DND-41 (cell line): ENCODE data around the gene CHD9.

ENCODE experiments used
- ATAC-seq: fragments of 200-7000 bp; cut with Tn5 transposase; 3 replicates; pipeline ENCODE4 v1.9.1; 2021; ENCODE audit warnings: low read depth; ENCODE audit not compliant: insufficient read depth
- DNase-seq: peaks from one replicate; pipeline ENCODE4 v3.0.0-alpha.2; 2020
- H2AFZ ChIP-seq: 2 replicates; pipeline ENCODE4 v1.6.0; 2012; ENCODE audit warnings: low read depth, low read length
- H3K27ac ChIP-seq: 2 replicates; pipeline ENCODE4 v1.5.1; 2012; ENCODE audit warnings: low read length, inconsistent platforms
- H3K27me3 ChIP-seq: fragments of 200-600 bp; sonication (generic); 2 replicates; pipeline ENCODE4 v1.6.0; 2012; ENCODE audit warnings: low read length, mild to moderate bottlenecking, inconsistent platforms; ENCODE audit not compliant: insufficient read depth, poor library complexity
- H3K36me3 ChIP-seq: 2 replicates; pipeline ENCODE4 v1.5.1; 2012; ENCODE audit warnings: low read length, inconsistent platforms; ENCODE audit not compliant: insufficient read depth
- H3K4me1 ChIP-seq: 2 replicates; pipeline ENCODE4 v1.5.1; 2012; ENCODE audit warnings: mild to moderate bottlenecking, low read length; ENCODE audit not compliant: insufficient read depth
- H3K4me2 ChIP-seq: 2 replicates; pipeline ENCODE4 v1.6.0; 2012; ENCODE audit warnings: mild to moderate bottlenecking, moderate library complexity, low read length, inconsistent platforms; ENCODE audit not compliant: insufficient read depth
- H3K4me3 ChIP-seq, 2 experiments: fragments of 200-600 bp in 1 of 2; shearing (Covaris generic) in 1 of 2; 2 replicates each; pipeline ENCODE4 v1.5.1; 2012 to 2016; ENCODE audit warnings: inconsistent platforms in 2 of 2, low read length in 2 of 2, mild to moderate bottlenecking in 2 of 2, low read depth in 1 of 2, moderate library complexity in 1 of 2
- H3K79me2 ChIP-seq: 2 replicates; pipeline ENCODE4 v1.6.0; 2012; ENCODE audit warnings: low read length, inconsistent platforms; ENCODE audit not compliant: insufficient read depth
- H3K9ac ChIP-seq: 2 replicates; pipeline ENCODE4 v1.6.0; 2012; ENCODE audit warnings: low read depth, mild to moderate bottlenecking, inconsistent platforms, low read length, moderate library complexity
- H3K9me3 ChIP-seq: 2 replicates; pipeline ENCODE4 v1.5.1; 2012; ENCODE audit warnings: low read length, moderate library complexity, mild to moderate bottlenecking, inconsistent platforms; ENCODE audit not compliant: insufficient read depth, severe bottlenecking
- H4K20me1 ChIP-seq: 2 replicates; pipeline ENCODE4 v1.6.0; 2012; ENCODE audit warnings: low read length; ENCODE audit not compliant: insufficient read depth
- CTCF ChIP-seq: IDR thresholded peaks from 2 replicates; pipeline ENCODE4 v1.5.1; 2012; ENCODE audit warnings: borderline replicate concordance, low read length, moderate library complexity, mild to moderate bottlenecking; ENCODE audit not compliant: poor library complexity, severe bottlenecking; ENCODE audit errors: extremely low read depth
- EZH2 ChIP-seq: IDR thresholded peaks from 3 replicates; pipeline ENCODE4 v1.6.1; 2012; ENCODE audit warnings: borderline replicate concordance, low read depth, mild to moderate bottlenecking, moderate library complexity, low read length, inconsistent platforms; ENCODE audit not compliant: severe bottlenecking

The CHD9 gene

GRCh38 chr16:53054670-53055485, at the start of gene CHD9:
Gene CHD9 (plus strand): TSS chr16:53054991. CDS start chr16:53156090, 101,099 bp downstream.
- Histone ChIP-seq H3K9me3 (no peaks in the 10 kb centered on the region), H3K4me3 (peak within 1 kb of the TSS; percentile 75 to 85), H3K79me2 (peaks cover 50% of the 10 kb centered on the region), H3K9ac (peak within 1 kb of the TSS; percentile 78), H3K36me3 (no peaks in the 10 kb centered on the region), H3K27ac (peak within 1 kb of the TSS; percentile 88), H3K27me3 (no peaks in the 10 kb centered on the region), H4K20me1 (no peaks in the 10 kb centered on the region), H3K4me1 (peaks cover 54% of the 10 kb centered on the region), H2AFZ (peak within 1 kb of the TSS; percentile 85), H3K4me2 (peak within 1 kb of the TSS; percentile 92)
- DNase-seq (peak; percentile 84), ATAC-seq (peak; percentile 89)
- TF ChIP-seq CTCF (peak; percentile 98), EZH2 (no peak)

- no peak overlapping the region for H3K27ac ChIP-seq
- no peaks in the 10 kb centered on the region for H4K20me1 ChIP-seq
- ATAC-seq (no peak), DNase-seq (no peak)
- no peak for TF ChIP-seq CTCF
- TF ChIP-seq EZH2: no peak
- H2AFZ ChIP-seq: no peak overlapping the region
- H3K4me3 ChIP-seq: no peak overlapping the region
- H3K79me2 ChIP-seq: no peaks in the 10 kb centered on the region
- no peak overlapping the region for H3K9ac ChIP-seq
- peaks cover 10% of the 10 kb centered on the region for H3K27me3 ChIP-seq
- H3K4me1 ChIP-seq: no peaks in the 10 kb centered on the region
- no peak overlapping the region for H3K4me2 ChIP-seq
- no peaks in the 10 kb centered on the region for H3K9me3 ChIP-seq
- no peaks in the 10 kb centered on the region for H3K36me3 ChIP-seq
Observed at GRCh38 chr16:53007095-53007494, 47.7 kb upstream of the CHD9 start.

- no peaks in the 10 kb centered on the region for H4K20me1 ChIP-seq
- TF ChIP-seq CTCF (no peak), EZH2 (no peak)
- DNase-seq (no peak), ATAC-seq (no peak)
- H3K79me2 ChIP-seq: no peaks in the 10 kb centered on the region
- H3K9ac ChIP-seq: no peak overlapping the region
- H3K27me3 ChIP-seq: peaks cover 25% of the 10 kb centered on the region
- H3K9me3 ChIP-seq: no peaks in the 10 kb centered on the region
- no peak overlapping the region for H3K4me2 ChIP-seq
- no peak overlapping the region for H3K4me3 ChIP-seq
- H3K4me1 ChIP-seq: no peaks in the 10 kb centered on the region
- no peak overlapping the region for H2AFZ ChIP-seq
- H3K36me3 ChIP-seq: no peaks in the 10 kb centered on the region
- no peak overlapping the region for H3K27ac ChIP-seq
Observed at GRCh38 chr16:53014287-53014686, 40.5 kb upstream of the CHD9 start.
